Endodermal cell (in vitro differentiated cells): ENCODE results near the gene SLC39A9. TPM values are rescaled to one million over a fixed set of nuclear protein-coding genes. Genes with fewer than 3 reads are reported as not detected.
"Not testable (repeated sequence)": the region's sequence is repeated elsewhere in the genome, so short reads cannot be mapped to it uniquely, and the experiment has no call there.

Source experiments
- DNase-seq: peaks from one replicate; pipeline ENCODE4 v3.0.0-alpha.2; 2017
- H3K27ac ChIP-seq: 2 replicates; pipeline ENCODE4 v1.5.1; 2013; ENCODE audit warnings: mild to moderate bottlenecking, low read depth, low read length, moderate library complexity
- H3K27me3 ChIP-seq: 2 replicates; pipeline ENCODE4 v1.6.1; 2013; ENCODE audit warnings: mild to moderate bottlenecking, low read length, moderate library complexity; ENCODE audit not compliant: insufficient read depth, control insufficient read depth, poor library complexity, severe bottlenecking
- H3K36me3 ChIP-seq: 2 replicates; pipeline ENCODE4 v1.7.0; 2013; ENCODE audit warnings: mild to moderate bottlenecking, low read length, moderate library complexity; ENCODE audit not compliant: control insufficient read depth, insufficient read depth
- H3K4me1 ChIP-seq: one replicate; pipeline ENCODE4 v1.7.0; 2013; ENCODE audit warnings: low read length; ENCODE audit not compliant: control insufficient read depth, insufficient read depth
- H3K4me3 ChIP-seq: 2 replicates; pipeline ENCODE4 v1.5.1; 2013; ENCODE audit warnings: mild to moderate bottlenecking, low read length, moderate library complexity
- H3K9ac ChIP-seq: 2 replicates; pipeline ENCODE4 v1.6.1; 2013; ENCODE audit warnings: mild to moderate bottlenecking, low read length, moderate library complexity; ENCODE audit not compliant: poor library complexity, severe bottlenecking; ENCODE audit errors: extremely low read depth
- H3K9me3 ChIP-seq: 2 replicates; pipeline ENCODE4 v1.6.1; 2013; ENCODE audit warnings: mild to moderate bottlenecking, low read length, moderate library complexity; ENCODE audit not compliant: control insufficient read depth
- H3K27ac Mint-ChIP-seq: 2 replicates; pipeline ENCODE4 v1.8.0; 2020; ENCODE audit warnings: mixed read lengths
- H3K27me3 Mint-ChIP-seq: 2 replicates; pipeline ENCODE4 v1.8.0; 2021; ENCODE audit warnings: mild to moderate bottlenecking, mixed read lengths; ENCODE audit not compliant: insufficient read depth
- H3K36me3 Mint-ChIP-seq: 2 replicates; pipeline ENCODE4 v1.8.0; 2020; ENCODE audit warnings: low read depth, mixed read lengths
- H3K4me1 Mint-ChIP-seq: 2 replicates; pipeline ENCODE4 v1.8.0; 2020; ENCODE audit warnings: mixed read lengths
- H3K4me3 Mint-ChIP-seq: 2 replicates; pipeline ENCODE4 v1.8.0; 2020; ENCODE audit warnings: mild to moderate bottlenecking, moderate library complexity, mixed read lengths
- H3K9me3 Mint-ChIP-seq: 2 replicates; pipeline ENCODE4 v1.8.0; 2020; ENCODE audit warnings: mild to moderate bottlenecking, mixed read lengths
- CTCF ChIP-seq: fragments of 200-600 bp; sonication (generic); conservative IDR thresholded peaks from 2 replicates; pipeline ENCODE4 v1.5.0; 2021; ENCODE audit warnings: antibody characterized with exemption, mild to moderate bottlenecking
- WGBS, 2 experiments: methylation state at CpG; one replicate each; pipeline versions ENCODE4 v1.1.5 to v1.1.7; 2013; ENCODE audit warnings: missing lambda C conversion rate in 2 of 2, mixed read lengths in 1 of 2; ENCODE audit not compliant: insufficient coverage in 1 of 2, insufficient read length in 1 of 2; 5-methylcytosine and 5-hydroxymethylcytosine counted together
- total RNA-seq, 2 donors: library from RNA; stranded (reverse); fragmentation: NEBNext Ultra II Directional in 1 of 2; extraction: Animal tissue kit (Norgen Biotek cat#: 25700) in 1 of 2; gene quantifications; 2 replicates in 1 of 2; 3 replicates in 1 of 2; pipeline ENCODE4 v1.2.1, GENCODE V29; 2021

Gene SLC39A9
- total RNA-seq, 2 donors from 2014 or later: 40.8 to 53.8 TPM

- H3K36me3 ChIP-seq: peaks cover 84% of the 10 kb centered on the region
- Mint-ChIP-seq H3K27ac (no peak overlapping the region), H3K9me3 (peaks cover 15% of the 10 kb centered on the region), H3K36me3 (peaks cover 66% of the 10 kb centered on the region), H3K27me3 (no peaks in the 10 kb centered on the region), H3K4me1 (no peaks in the 10 kb centered on the region), H3K4me3 (no peak overlapping the region)
- no peak for TF ChIP-seq CTCF
- H3K27ac ChIP-seq: no peak overlapping the region
- DNase-seq: no peak
- H3K9ac ChIP-seq: no peak overlapping the region
- H3K4me1 ChIP-seq: no peaks in the 10 kb centered on the region
- peaks cover 21% of the 10 kb centered on the region for H3K9me3 ChIP-seq
- H3K27me3 ChIP-seq: no peaks in the 10 kb centered on the region
- H3K4me3 ChIP-seq: no peak overlapping the region
- 90% methylated on average over 2 of the region's 2 CpGs; no CpG with 5 or more reads in 1 of the 2 experiments for WGBS, 2 experiments
These were observed 20.2 kb upstream of the SLC39A9 start for GRCh38 chr14:69378274-69378673.

GRCh38 chr14:69387311-69387710, 11.2 kb upstream of the SLC39A9 start:
- Mint-ChIP-seq H3K4me3 (no peak overlapping the region), H3K36me3 (peaks cover 82% of the 10 kb centered on the region)

GRCh38 chr14:69391400-69391799, 7.1 kb upstream of the SLC39A9 start:
- H3K9me3 ChIP-seq, H3K4me1 ChIP-seq, H3K27me3 Mint-ChIP-seq, H3K4me3 ChIP-seq, H3K27me3 ChIP-seq, H3K4me3 Mint-ChIP-seq, H3K9me3 Mint-ChIP-seq, DNase-seq, H3K27ac Mint-ChIP-seq, H3K27ac ChIP-seq, H3K4me1 Mint-ChIP-seq, H3K9ac ChIP-seq: not testable (repeated sequence)
- 97 to 100% methylated on average over 5 to 8 of the region's 8 CpGs for WGBS, 2 experiments
- peaks cover 90% of the 10 kb centered on the region for H3K36me3 ChIP-seq
- peaks cover 85% of the 10 kb centered on the region for H3K36me3 Mint-ChIP-seq

More at GRCh38 chr14:69387311-69387710, 11.2 kb upstream of the SLC39A9 start:
- Mint-ChIP-seq H3K4me1 (peaks cover 2% of the 10 kb centered on the region), H3K9me3 (no peaks in the 10 kb centered on the region), H3K27me3 (no peaks in the 10 kb centered on the region), H3K27ac (no peak overlapping the region)
- H3K27me3 ChIP-seq: no peaks in the 10 kb centered on the region
- H3K4me1 ChIP-seq: no peaks in the 10 kb centered on the region
- no peak for TF ChIP-seq CTCF
- DNase-seq: no peak
- peaks cover 90% of the 10 kb centered on the region for H3K36me3 ChIP-seq
- H3K9me3 ChIP-seq: no peaks in the 10 kb centered on the region
- 80 to 100% methylated on average over 2 to 3 of the region's 3 CpGs for WGBS, 2 experiments
- no peak overlapping the region for H3K4me3 ChIP-seq
- H3K9ac ChIP-seq: no peak overlapping the region
- H3K27ac ChIP-seq: no peak overlapping the region

- H3K4me3 ChIP-seq: no peak overlapping the region
- H3K27ac ChIP-seq: no peak overlapping the region
- H3K27me3 ChIP-seq: no peaks in the 10 kb centered on the region
- Mint-ChIP-seq H3K9me3 (no peaks in the 10 kb centered on the region), H3K4me3 (no peak overlapping the region), H3K27ac (no peak overlapping the region), H3K4me1 (peaks cover 9% of the 10 kb centered on the region), H3K36me3 (peaks cover 82% of the 10 kb centered on the region), H3K27me3 (no peaks in the 10 kb centered on the region)
- H3K9me3 ChIP-seq: no peaks in the 10 kb centered on the region
- no peaks in the 10 kb centered on the region for H3K4me1 ChIP-seq
- peaks cover 87% of the 10 kb centered on the region for H3K36me3 ChIP-seq
- 98 to 100% methylated on average over 1 to 3 of the region's 3 CpGs for WGBS, 2 experiments
- DNase-seq: no peak
- H3K9ac ChIP-seq: no peak overlapping the region
- TF ChIP-seq CTCF: no peak
These were observed 6.0 kb upstream of the SLC39A9 start for GRCh38 chr14:69392481-69392880.
